Gastroesophageal sphincter (tissue), 3 donors: Measurements from ENCODE around the gene ING5.

Source experiments
- EP300 ChIP-seq: sonication (generic); formaldehyde crosslinking; IDR thresholded peaks from one replicate; pipeline ENCODE4 v1.6.1; 2017; ENCODE audit warnings: antibody characterized with exemption, mild to moderate bottlenecking
- POLR2A ChIP-seq, 2 donors: fragments of 450-650 bp; IDR thresholded peaks; one replicate each; pipeline ENCODE4 v1.6.1; 2017; ENCODE audit warnings: antibody characterized with exemption in 2 of 2, mild to moderate bottlenecking in 2 of 2, moderate library complexity in 1 of 2
- TF ChIP-seq, protein P1 (sequence below), 4 experiments: fragments of 200-600 bp in 2 of 4; fragments of 450-650 bp in 2 of 4; sonication (generic) in 1 of 4; IDR thresholded peaks; one replicate each; pipeline ENCODE4 v1.5.1; 2017 to 2019; ENCODE audit warnings: antibody characterized with exemption in 4 of 4, mild to moderate bottlenecking in 2 of 4, moderate library complexity in 2 of 4

DNA sequence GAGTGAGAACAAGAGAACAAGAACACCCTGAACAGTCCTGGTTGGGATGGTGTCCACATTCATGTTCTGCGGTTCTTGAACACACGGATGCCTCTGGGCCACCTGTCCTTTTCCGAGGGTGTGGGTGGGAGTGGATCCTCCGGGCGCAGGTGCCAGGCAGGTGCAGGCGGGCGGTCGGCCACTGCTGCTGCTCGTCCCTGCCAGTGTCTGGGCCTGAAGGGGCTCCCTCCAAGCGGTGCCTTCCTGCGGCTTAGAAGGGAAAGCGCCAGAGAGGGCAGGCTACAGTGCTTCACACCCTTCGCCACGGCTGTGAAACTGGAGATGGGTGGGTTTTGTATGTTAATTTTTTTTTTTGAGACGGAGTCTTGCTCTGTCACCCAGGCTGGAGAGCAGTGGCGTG lies 24.6 kb downstream of the ING5 start:
- TF ChIP-seq, protein P1, sequence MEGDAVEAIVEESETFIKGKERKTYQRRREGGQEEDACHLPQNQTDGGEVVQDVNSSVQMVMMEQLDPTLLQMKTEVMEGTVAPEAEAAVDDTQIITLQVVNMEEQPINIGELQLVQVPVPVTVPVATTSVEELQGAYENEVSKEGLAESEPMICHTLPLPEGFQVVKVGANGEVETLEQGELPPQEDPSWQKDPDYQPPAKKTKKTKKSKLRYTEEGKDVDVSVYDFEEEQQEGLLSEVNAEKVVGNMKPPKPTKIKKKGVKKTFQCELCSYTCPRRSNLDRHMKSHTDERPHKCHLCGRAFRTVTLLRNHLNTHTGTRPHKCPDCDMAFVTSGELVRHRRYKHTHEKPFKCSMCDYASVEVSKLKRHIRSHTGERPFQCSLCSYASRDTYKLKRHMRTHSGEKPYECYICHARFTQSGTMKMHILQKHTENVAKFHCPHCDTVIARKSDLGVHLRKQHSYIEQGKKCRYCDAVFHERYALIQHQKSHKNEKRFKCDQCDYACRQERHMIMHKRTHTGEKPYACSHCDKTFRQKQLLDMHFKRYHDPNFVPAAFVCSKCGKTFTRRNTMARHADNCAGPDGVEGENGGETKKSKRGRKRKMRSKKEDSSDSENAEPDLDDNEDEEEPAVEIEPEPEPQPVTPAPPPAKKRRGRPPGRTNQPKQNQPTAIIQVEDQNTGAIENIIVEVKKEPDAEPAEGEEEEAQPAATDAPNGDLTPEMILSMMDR (IDR thresholded peaks at IDR 0.05) = no peak
- TF ChIP-seq EP300 = no peak
- no peak for TF ChIP-seq POLR2A (IDR thresholded peaks at IDR 0.05)
